ENCODE data around the gene ETFB. TPM values are rescaled to one million over a fixed set of nuclear protein-coding genes. Genes with fewer than 3 reads are reported as not detected.
A peak's percentile ranks its signal among the peaks of the same experiment; 100 is the strongest.

The ETFB gene
- total RNA-seq, 1 donor from 2014 or later = 55.1 TPM

DNA sequence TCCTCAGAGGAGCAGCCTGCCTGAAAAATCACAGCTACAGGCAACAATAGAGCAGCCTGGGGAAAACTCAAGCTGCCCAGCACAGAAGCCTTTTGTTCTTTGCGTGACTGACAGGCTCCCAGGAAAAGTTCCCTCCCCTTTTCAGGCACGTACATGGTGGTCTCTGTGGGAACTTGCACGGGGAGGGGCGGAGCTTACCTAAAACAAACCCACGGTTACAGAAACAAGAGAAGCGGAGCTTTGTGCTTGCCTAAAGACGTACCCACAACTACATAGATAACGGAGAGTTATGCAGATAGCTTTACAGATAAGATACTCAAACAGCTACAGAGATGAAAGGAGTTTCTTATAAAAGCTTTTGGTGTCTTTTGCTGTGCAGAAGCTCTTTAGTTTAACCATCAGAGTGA lies 11.4 kb downstream of the ETFB start:
- Mint-ChIP-seq H3K27ac (ENCODE audit: unreplicated experiment) (peak overlapping the region; percentile 34), H3K4me1 (ENCODE audit: unreplicated experiment) (peaks cover 12% of the 10 kb centered on the region), H3K36me3 (ENCODE audit: low read depth, unreplicated experiment) (peaks cover 11% of the 10 kb centered on the region), H3K9me3 (ENCODE audit: unreplicated experiment) (no peaks in the 10 kb centered on the region), H3K4me3 (ENCODE audit: unreplicated experiment) (no peak overlapping the region), H3K27me3 (ENCODE audit: unreplicated experiment) (peaks cover 8% of the 10 kb centered on the region)
- DNase-seq (ENCODE audit: low spot score) = peak; percentile 46
- TF ChIP-seq, protein P1, sequence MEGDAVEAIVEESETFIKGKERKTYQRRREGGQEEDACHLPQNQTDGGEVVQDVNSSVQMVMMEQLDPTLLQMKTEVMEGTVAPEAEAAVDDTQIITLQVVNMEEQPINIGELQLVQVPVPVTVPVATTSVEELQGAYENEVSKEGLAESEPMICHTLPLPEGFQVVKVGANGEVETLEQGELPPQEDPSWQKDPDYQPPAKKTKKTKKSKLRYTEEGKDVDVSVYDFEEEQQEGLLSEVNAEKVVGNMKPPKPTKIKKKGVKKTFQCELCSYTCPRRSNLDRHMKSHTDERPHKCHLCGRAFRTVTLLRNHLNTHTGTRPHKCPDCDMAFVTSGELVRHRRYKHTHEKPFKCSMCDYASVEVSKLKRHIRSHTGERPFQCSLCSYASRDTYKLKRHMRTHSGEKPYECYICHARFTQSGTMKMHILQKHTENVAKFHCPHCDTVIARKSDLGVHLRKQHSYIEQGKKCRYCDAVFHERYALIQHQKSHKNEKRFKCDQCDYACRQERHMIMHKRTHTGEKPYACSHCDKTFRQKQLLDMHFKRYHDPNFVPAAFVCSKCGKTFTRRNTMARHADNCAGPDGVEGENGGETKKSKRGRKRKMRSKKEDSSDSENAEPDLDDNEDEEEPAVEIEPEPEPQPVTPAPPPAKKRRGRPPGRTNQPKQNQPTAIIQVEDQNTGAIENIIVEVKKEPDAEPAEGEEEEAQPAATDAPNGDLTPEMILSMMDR (IDR thresholded peaks at IDR 0.05; ENCODE audit: unreplicated experiment) = no peak

DNA sequence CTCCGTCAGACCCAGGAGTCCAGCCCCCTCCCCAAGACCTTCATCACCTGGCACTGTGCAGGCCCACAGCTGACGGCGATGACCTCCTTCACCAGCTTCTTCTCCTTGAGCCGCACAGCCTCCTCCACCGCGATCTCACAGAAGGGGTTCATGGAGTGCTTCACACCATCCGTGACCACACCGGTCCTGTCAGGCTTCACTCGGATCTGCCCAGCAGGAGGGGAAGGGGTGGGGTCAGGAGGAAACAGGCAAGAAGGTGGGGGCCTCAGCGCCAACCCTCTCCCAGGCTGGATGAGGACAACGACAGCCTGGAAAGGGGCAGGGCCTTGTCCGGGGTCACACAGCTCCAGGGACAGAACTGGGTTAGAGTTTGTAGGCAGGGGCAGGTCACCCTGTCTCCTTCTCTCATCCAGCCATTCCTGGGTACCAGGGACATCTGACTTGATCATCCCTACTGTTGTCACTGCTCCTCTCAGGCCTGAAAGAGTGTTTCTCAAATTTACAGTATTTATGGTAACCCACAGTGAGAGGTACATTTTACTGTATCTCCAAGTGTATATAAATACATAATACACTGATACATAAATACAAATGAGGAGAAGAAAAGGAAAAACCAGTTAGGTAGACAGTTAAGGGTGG lies 12.0 kb downstream of the ETFB start:
- H3K4me3 Mint-ChIP-seq (ENCODE audit: unreplicated experiment) = no peak overlapping the region
- peaks cover 12% of the 10 kb centered on the region for H3K4me1 Mint-ChIP-seq (ENCODE audit: unreplicated experiment)
- no peak for DNase-seq (ENCODE audit: low spot score)
- no peaks in the 10 kb centered on the region for H3K9me3 Mint-ChIP-seq (ENCODE audit: unreplicated experiment)
- H3K36me3 Mint-ChIP-seq (ENCODE audit: low read depth, unreplicated experiment) = peaks cover 11% of the 10 kb centered on the region
- H3K27ac Mint-ChIP-seq (ENCODE audit: unreplicated experiment) = peak overlapping the region; percentile 24
- TF ChIP-seq, protein P1 (IDR thresholded peaks at IDR 0.05; ENCODE audit: unreplicated experiment) = no peak
- H3K27me3 Mint-ChIP-seq (ENCODE audit: unreplicated experiment) = peaks cover 8% of the 10 kb centered on the region

DNA sequence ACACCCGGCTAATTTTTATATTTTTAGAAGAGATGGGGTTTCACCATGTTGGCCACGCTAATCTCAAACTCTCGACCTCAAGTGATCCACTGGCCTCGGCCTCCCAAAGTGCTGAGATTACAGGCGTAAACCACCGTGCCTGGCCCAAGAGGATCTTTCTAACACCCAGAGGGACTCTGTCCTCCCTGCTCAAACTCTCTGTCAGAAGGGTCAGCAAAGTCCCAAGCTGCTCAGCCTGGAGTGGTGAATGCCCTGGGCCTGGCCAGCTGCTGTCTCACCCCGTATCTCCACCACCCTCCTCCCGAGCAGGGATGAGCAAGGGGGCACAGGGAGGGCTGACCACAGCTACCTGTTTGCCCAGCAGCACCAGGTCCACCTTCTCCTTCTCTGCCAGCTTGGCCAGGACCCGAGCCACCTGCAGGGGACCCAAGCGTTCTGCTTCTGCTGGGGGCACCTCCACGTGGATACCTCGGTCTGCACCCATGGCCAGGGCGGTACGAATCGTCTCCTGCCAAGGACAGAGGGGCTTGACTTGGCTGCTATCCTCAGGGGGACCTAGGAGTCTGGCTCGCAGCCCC lies 13.3 kb downstream of the ETFB start:
- no peak overlapping the region for H3K4me3 Mint-ChIP-seq (ENCODE audit: unreplicated experiment)

DNA sequence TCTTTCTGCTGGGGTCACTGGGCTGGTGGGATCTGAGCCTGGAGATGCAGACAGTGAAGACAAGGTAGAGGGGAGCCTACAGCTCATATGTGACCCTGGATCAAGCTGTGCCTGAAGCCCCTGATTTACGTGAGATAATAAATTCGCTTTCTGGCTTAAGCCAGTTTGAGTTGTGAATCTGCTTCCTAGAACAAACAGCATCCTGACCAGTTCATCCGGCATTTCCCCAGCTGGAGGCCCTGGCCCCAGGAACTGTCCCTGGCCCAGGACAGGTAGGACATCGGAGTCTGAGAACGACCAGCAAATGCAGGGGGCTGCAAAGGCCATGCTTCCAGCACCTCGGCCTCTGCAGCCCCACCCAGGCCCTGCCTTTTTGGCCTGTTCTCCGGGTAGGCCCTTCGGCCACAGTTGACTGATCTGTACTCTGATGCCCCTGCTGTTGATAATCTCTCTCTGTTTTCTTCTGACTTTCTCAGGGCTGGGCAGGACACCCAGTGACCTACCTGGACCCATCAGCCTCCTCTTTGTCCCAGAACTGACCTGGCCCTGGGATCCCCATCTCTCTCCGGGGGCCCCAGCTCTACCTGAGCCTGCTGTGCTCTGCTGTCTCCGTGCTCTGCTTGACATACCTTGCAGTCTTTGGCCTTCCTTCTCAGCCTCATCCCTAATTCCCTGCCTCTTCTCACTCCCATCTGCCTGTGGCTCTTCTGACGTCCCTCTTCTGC lies 14.8 kb downstream of the ETFB start:
- no peak overlapping the region for H3K27ac Mint-ChIP-seq (ENCODE audit: unreplicated experiment)
- no peak for DNase-seq (ENCODE audit: low spot score)
- H3K4me3 Mint-ChIP-seq (ENCODE audit: unreplicated experiment) = peak overlapping the region; percentile 40
- TF ChIP-seq, protein P1 (IDR thresholded peaks at IDR 0.05; ENCODE audit: unreplicated experiment) = no peak
- peaks cover 11% of the 10 kb centered on the region for H3K36me3 Mint-ChIP-seq (ENCODE audit: low read depth, unreplicated experiment)
- H3K4me1 Mint-ChIP-seq (ENCODE audit: unreplicated experiment) = peaks cover 12% of the 10 kb centered on the region
- peaks cover 8% of the 10 kb centered on the region for H3K27me3 Mint-ChIP-seq (ENCODE audit: unreplicated experiment)
- H3K9me3 Mint-ChIP-seq (ENCODE audit: unreplicated experiment) = no peaks in the 10 kb centered on the region

More for the DNA sequence above, 13.3 kb downstream of the ETFB start:
- Mint-ChIP-seq H3K27ac (ENCODE audit: unreplicated experiment) (no peak overlapping the region), H3K4me1 (ENCODE audit: unreplicated experiment) (peaks cover 12% of the 10 kb centered on the region), H3K9me3 (ENCODE audit: unreplicated experiment) (no peaks in the 10 kb centered on the region), H3K27me3 (ENCODE audit: unreplicated experiment) (peaks cover 8% of the 10 kb centered on the region), H3K36me3 (ENCODE audit: low read depth, unreplicated experiment) (peaks cover 11% of the 10 kb centered on the region)
- TF ChIP-seq, protein P1 (IDR thresholded peaks at IDR 0.05; ENCODE audit: unreplicated experiment) = no peak
- no peak for DNase-seq (ENCODE audit: low spot score)

Measured in endothelial cell (in vitro differentiated cells).